Endothelial cell of umbilical vein (primary cell): ENCODE results near the gene SUPT3H. TPM values are rescaled to one million over a fixed set of nuclear protein-coding genes. Genes with fewer than 3 reads are reported as not detected.

Experiments
- BruUV-seq: library from RNA; stranded (reverse); fragments of 400-500 nt; replicated peaks from 2 replicates; lab custom pipeline; 2021; lab: Mats Ljungman, UMichigan
- CTCF ChIA-PET: fragments of 300-600, 350-600 bp; sonication (Branson Sonifier 250); formaldehyde crosslinking; loops from one replicate; lab custom pipeline; 2021; ENCODE audit warnings: antibody characterized with exemption, inconsistent platforms; lab: Charles Lee
- POLR2A ChIA-PET: fragments of 300-600, 350-600 bp; sonication (Branson Sonifier 250); formaldehyde crosslinking; loops from one replicate; lab custom pipeline; 2021; ENCODE audit warnings: antibody characterized with exemption, inconsistent platforms; lab: Charles Lee
- DNase-seq: peaks from one replicate; pipeline ENCODE4 v3.0.0-alpha.2; 2011; ENCODE audit warnings: low read depth, low spot score
- FAIRE-seq: peaks from 2 replicates; lab custom pipeline; 2011; peaks lifted over from hg19 to GRCh38; lab: Jason Lieb, UNC
- H2AFZ ChIP-seq: 2 replicates; pipeline ENCODE4 v1.6.0; 2012; ENCODE audit warnings: low read depth, low read length, control low read depth, inconsistent platforms
- H3K27ac ChIP-seq: 2 replicates; pipeline ENCODE4 v1.5.1; 2011; ENCODE audit warnings: low read depth, mild to moderate bottlenecking, control low read depth, low read length, moderate library complexity; ENCODE audit not compliant: insufficient read depth
- H3K27me3 ChIP-seq, 2 experiments: 2 replicates each; pipeline versions ENCODE4 v1.6.0 to v1.6.1; 2011; ENCODE audit warnings: low read length in 2 of 2, mixed read lengths in 1 of 2; ENCODE audit not compliant: control insufficient read depth in 2 of 2, insufficient read depth in 2 of 2
- H3K36me3 ChIP-seq, 2 experiments: 2 replicates in 1 of 2; 3 replicates in 1 of 2; pipeline ENCODE4 v1.5.1; 2011; ENCODE audit warnings: low read length in 2 of 2, mild to moderate bottlenecking in 1 of 2, moderate library complexity in 1 of 2; ENCODE audit not compliant: control insufficient read depth in 2 of 2, insufficient read depth in 2 of 2; ENCODE audit errors: extremely low read depth in 1 of 2
- H3K4me1 ChIP-seq: 3 replicates; pipeline ENCODE4 v1.5.1; 2011; ENCODE audit warnings: mild to moderate bottlenecking, low read length; ENCODE audit not compliant: control insufficient read depth, insufficient read depth; ENCODE audit errors: extremely low read depth
- H3K4me2 ChIP-seq: 2 replicates; pipeline ENCODE4 v1.6.1; 2011; ENCODE audit warnings: low read length, control low read depth, mixed read lengths; ENCODE audit not compliant: insufficient read depth
- H3K4me3 ChIP-seq, 3 experiments: fragments of 200-600 bp in 1 of 3; sonication (generic), shearing (Covaris generic) in 1 of 3; replicated peaks in 1 of 3; 2 replicates each; pipeline ENCODE4 v1.5.1; 2011 to 2016; ENCODE audit warnings: control low read depth in 3 of 3, low read length in 3 of 3, mild to moderate bottlenecking in 2 of 3, inconsistent platforms in 1 of 3, low read depth in 1 of 3, moderate library complexity in 1 of 3; ENCODE audit not compliant: insufficient read depth in 1 of 3
- H3K79me2 ChIP-seq: 2 replicates; pipeline ENCODE4 v1.6.0; 2012; ENCODE audit warnings: low read length, inconsistent platforms; ENCODE audit not compliant: control insufficient read depth, insufficient read depth
- H3K9ac ChIP-seq: replicated peaks from 2 replicates; pipeline ENCODE3; 2011; ENCODE audit warnings: low read length, control low read depth; ENCODE audit not compliant: insufficient read depth; ENCODE audit errors: extremely low read depth
- H3K9me1 ChIP-seq: replicated peaks from 3 replicates; pipeline ENCODE4 v1.6.0; 2011; ENCODE audit warnings: mild to moderate bottlenecking, low read length; ENCODE audit not compliant: control insufficient read depth, insufficient read depth; ENCODE audit errors: extremely low read depth
- H3K9me3 ChIP-seq: replicated peaks from 2 replicates; pipeline ENCODE4 v1.5.1; 2012; ENCODE audit warnings: low read length, inconsistent platforms; ENCODE audit not compliant: control insufficient read depth, insufficient read depth
- H4K20me1 ChIP-seq: replicated peaks from 2 replicates; pipeline ENCODE3; 2011; ENCODE audit warnings: mild to moderate bottlenecking, low read length; ENCODE audit not compliant: control insufficient read depth, insufficient read depth; ENCODE audit errors: extremely low read depth
- CTCF ChIP-seq, 2 donors: IDR thresholded peaks; 1 replicate in 1 of 2; 2 replicates in 1 of 2; pipeline ENCODE4 v1.5.1; 2011; ENCODE audit warnings: low read length in 2 of 2, mild to moderate bottlenecking in 2 of 2, moderate library complexity in 2 of 2, control low read depth in 1 of 2, inconsistent platforms in 1 of 2, low read depth in 1 of 2; ENCODE audit not compliant: insufficient read depth in 1 of 2; ENCODE audit errors: extremely low read depth in 1 of 2
- EZH2 ChIP-seq: IDR thresholded peaks from 2 replicates; pipeline ENCODE4 v1.6.1; 2012; ENCODE audit warnings: borderline replicate concordance, low read depth, mild to moderate bottlenecking, moderate library complexity, low read length, inconsistent platforms; ENCODE audit not compliant: severe bottlenecking
- FOS ChIP-seq: IDR thresholded peaks from 2 replicates; pipeline ENCODE4 v1.6.1; 2011; ENCODE audit warnings: mild to moderate bottlenecking, low read length, moderate library complexity, borderline replicate concordance; ENCODE audit not compliant: insufficient read depth
- GATA2 ChIP-seq: IDR thresholded peaks from 2 replicates; pipeline ENCODE4 v1.7.0; 2011; ENCODE audit warnings: low read depth, mild to moderate bottlenecking, moderate library complexity, mixed read lengths, low read length; ENCODE audit not compliant: insufficient read length, insufficient read depth
- JUN ChIP-seq: IDR thresholded peaks from 2 replicates; pipeline ENCODE4 v1.6.1; 2011; ENCODE audit warnings: borderline replicate concordance, low read depth; ENCODE audit not compliant: insufficient read length, insufficient read depth
- MAX ChIP-seq: IDR thresholded peaks from 2 replicates; pipeline ENCODE4 v1.6.1; 2011; ENCODE audit not compliant: insufficient read depth, insufficient read length
- MYC ChIP-seq: IDR thresholded peaks from one replicate; pipeline ENCODE4 v1.6.1; 2011; ENCODE audit warnings: mild to moderate bottlenecking, low read depth, low read length
- POLR2A ChIP-seq: IDR thresholded peaks from 2 replicates; pipeline ENCODE4 v1.6.1; 2012; ENCODE audit warnings: low read depth, mild to moderate bottlenecking, control low read depth, low read length
- POLR2AphosphoS5 ChIP-seq: IDR thresholded peaks from 2 replicates; pipeline ENCODE4 v1.6.1; 2012; ENCODE audit warnings: low read depth, mild to moderate bottlenecking, control low read depth, low read length, moderate library complexity; ENCODE audit not compliant: insufficient read depth
- dilution Hi-C: fragments of 300-500 bp; cut with MboI; formaldehyde crosslinking; loops from one replicate; pipeline ENCODE4 v1.15.0; 2019; ENCODE audit warnings: low sequenced_read_pairs; ENCODE audit not compliant: extremely low pct_ligation_motif_present
- intact Hi-C: fragments of 100-400 bp; cut with micrococcal nuclease; formaldehyde crosslinking; loops from one replicate; pipeline ENCODE4 v1.10.0; 2022
- polyA plus RNA-seq, 4 experiments: library from polyadenylated mRNA; depleted of rRNA in 3 of 4; stranded (reverse) in 3 of 4; unstranded in 1 of 4; fragments of >200 nt; gene quantifications; 2 replicates each; pipeline versions ENCODE4 v1.2.1 to v1.2.3, GENCODE V29; 2011 to 2012; ENCODE audit warnings: missing spikeins in 1 of 4
- total RNA-seq: library from RNA; stranded (reverse); gene quantifications from 2 replicates; pipeline ENCODE4 v1.2.3, GENCODE V29; 2021

Gene SUPT3H
- total and polyA plus RNA-seq, 2 donors (not counting 3 experiments of a cell fraction or from before 2014, with no cell fraction given), result 8.3 to 9.8 TPM

GRCh38 chr6:45365036-45365435 lies 12.7 kb downstream of the SUPT3H start:
- DNase-seq (no peak), FAIRE-seq (no peak)
- H3K4me3 ChIP-seq, result no peak overlapping the region
- CTCF ChIA-PET, result interaction anchor here (0.9 to 1.0 kb wide), 2 partner anchors 14 to 278 kb away, joined by 3 read pairs; no protein-coding TSS in a partner anchor
- dilution Hi-C loops (no loop called here), intact Hi-C loops (no loop called here)
- H3K9me3 ChIP-seq, result no peaks in the 10 kb centered on the region
- H3K9me1 ChIP-seq, result no peaks in the 10 kb centered on the region
- BruUV-seq, result no TSS peak
- H2AFZ ChIP-seq, result no peak overlapping the region
- no peaks in the 10 kb centered on the region for H3K4me1 ChIP-seq
- POLR2A ChIA-PET, result no interaction called here
- H3K36me3 ChIP-seq, result no peaks in the 10 kb centered on the region
- H3K79me2 ChIP-seq, result no peaks in the 10 kb centered on the region
- no peaks in the 10 kb centered on the region for H3K27me3 ChIP-seq
- TF ChIP-seq POLR2A, result no peak
- no peak for TF ChIP-seq MYC
- no peak for TF ChIP-seq POLR2AphosphoS5
- TF ChIP-seq MAX, result no peak
- TF ChIP-seq FOS, result no peak
- no peak for TF ChIP-seq GATA2
- TF ChIP-seq EZH2, result no peak
- TF ChIP-seq CTCF (IDR thresholded peaks at IDR 0.05; ENCODE audit: extremely low read depth in 1 of 2, insufficient read depth in 1 of 2, low read depth in 1 of 2, low read length in 2 of 2), result no peak
- no peak for TF ChIP-seq JUN
- H3K4me2 ChIP-seq, result no peak overlapping the region
- H4K20me1 ChIP-seq, result no peaks in the 10 kb centered on the region
- H3K9ac ChIP-seq, result no peak overlapping the region
- H3K27ac ChIP-seq, result no peak overlapping the region
